Ishikawa (cell line): Measurements from ENCODE around the gene EBF4.
A peak's percentile ranks its signal among the peaks of the same experiment; 100 is the strongest.

Experiments used
- CEBPB ChIP-seq: IDR thresholded peaks from 2 replicates; pipeline ENCODE4 v1.6.1; 2012
- CREB1 ChIP-seq: IDR thresholded peaks from 2 replicates; pipeline ENCODE4 v1.6.1; 2012; ENCODE audit warnings: low read depth
- EP300 ChIP-seq: IDR thresholded peaks from 2 replicates; pipeline ENCODE4 v1.6.1; 2012; ENCODE audit warnings: borderline replicate concordance
- FOXM1 ChIP-seq: IDR thresholded peaks from 2 replicates; pipeline ENCODE4 v1.6.1; 2012; ENCODE audit warnings: low read depth, borderline replicate concordance
- NFIC ChIP-seq: IDR thresholded peaks from 2 replicates; pipeline ENCODE4 v1.6.1; 2012
- RAD21 ChIP-seq: IDR thresholded peaks from 2 replicates; pipeline ENCODE4 v1.6.1; 2012; ENCODE audit warnings: low read depth
- TAF1 ChIP-seq: IDR thresholded peaks from 2 replicates; pipeline ENCODE4 v1.6.1; 2012; ENCODE audit warnings: low read depth, mild to moderate bottlenecking
- TCF12 ChIP-seq: IDR thresholded peaks from 2 replicates; pipeline ENCODE4 v1.6.1; 2012; ENCODE audit warnings: low read depth
- TEAD4 ChIP-seq: IDR thresholded peaks from 2 replicates; pipeline ENCODE4 v1.6.1; 2012
- YY1 ChIP-seq: IDR thresholded peaks from 2 replicates; pipeline ENCODE4 v1.6.1; 2012; ENCODE audit warnings: low read depth
- ZBTB7A ChIP-seq: IDR thresholded peaks from 2 replicates; pipeline ENCODE4 v1.6.1; 2012; ENCODE audit warnings: low read depth
- TF ChIP-seq, protein P1 (sequence below): IDR thresholded peaks from 2 replicates; pipeline ENCODE4 v1.6.1; 2012
- TF ChIP-seq, protein P2 (sequence below): IDR thresholded peaks from 2 replicates; pipeline ENCODE4 v1.6.1; 2012
- TF ChIP-seq, protein P3 (sequence below): IDR thresholded peaks from 2 replicates; pipeline ENCODE4 v1.6.1; 2012; ENCODE audit warnings: low read depth, mild to moderate bottlenecking

DNA sequence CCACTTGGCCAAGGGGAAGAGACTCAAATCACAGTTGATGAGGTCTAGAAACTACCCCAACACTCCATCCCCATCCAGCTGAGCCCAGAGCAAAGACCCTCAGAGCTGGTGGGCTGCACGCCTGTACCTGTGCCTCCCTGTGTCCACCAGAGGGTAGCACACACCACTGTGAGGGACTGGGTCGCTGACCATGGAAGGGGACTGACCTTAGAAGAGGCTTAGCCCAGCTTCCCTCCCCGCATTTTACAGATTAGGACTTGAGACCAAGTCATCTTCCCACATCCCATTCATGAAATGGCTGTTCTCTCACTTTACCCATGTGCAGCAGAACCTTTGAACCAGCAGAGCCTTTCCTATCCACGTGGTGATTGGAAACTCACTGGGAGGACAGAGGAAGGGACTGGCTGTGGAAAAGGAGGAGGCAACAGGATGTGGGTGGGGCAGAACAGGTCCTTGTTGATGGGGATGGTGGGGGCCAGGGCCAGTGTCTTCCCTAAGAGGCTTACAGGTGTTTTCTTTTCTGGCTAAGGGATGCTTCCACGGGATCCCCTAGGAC, 63.6 kb downstream of the EBF4 start:
- TF ChIP-seq CEBPB (no peak), ZBTB7A (no peak), EP300 (no peak), RAD21 (peak; percentile 91), TEAD4 (no peak), YY1 (no peak), TAF1 (no peak), CREB1 (no peak), NFIC (no peak), TCF12 (no peak), FOXM1 (no peak)
- TF ChIP-seq, protein P1, sequence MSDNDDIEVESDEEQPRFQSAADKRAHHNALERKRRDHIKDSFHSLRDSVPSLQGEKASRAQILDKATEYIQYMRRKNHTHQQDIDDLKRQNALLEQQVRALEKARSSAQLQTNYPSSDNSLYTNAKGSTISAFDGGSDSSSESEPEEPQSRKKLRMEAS, result no peak
- TF ChIP-seq, protein P2, sequence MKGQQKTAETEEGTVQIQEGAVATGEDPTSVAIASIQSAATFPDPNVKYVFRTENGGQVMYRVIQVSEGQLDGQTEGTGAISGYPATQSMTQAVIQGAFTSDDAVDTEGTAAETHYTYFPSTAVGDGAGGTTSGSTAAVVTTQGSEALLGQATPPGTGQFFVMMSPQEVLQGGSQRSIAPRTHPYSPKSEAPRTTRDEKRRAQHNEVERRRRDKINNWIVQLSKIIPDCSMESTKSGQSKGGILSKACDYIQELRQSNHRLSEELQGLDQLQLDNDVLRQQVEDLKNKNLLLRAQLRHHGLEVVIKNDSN, result no peak
- TF ChIP-seq, protein P3, sequence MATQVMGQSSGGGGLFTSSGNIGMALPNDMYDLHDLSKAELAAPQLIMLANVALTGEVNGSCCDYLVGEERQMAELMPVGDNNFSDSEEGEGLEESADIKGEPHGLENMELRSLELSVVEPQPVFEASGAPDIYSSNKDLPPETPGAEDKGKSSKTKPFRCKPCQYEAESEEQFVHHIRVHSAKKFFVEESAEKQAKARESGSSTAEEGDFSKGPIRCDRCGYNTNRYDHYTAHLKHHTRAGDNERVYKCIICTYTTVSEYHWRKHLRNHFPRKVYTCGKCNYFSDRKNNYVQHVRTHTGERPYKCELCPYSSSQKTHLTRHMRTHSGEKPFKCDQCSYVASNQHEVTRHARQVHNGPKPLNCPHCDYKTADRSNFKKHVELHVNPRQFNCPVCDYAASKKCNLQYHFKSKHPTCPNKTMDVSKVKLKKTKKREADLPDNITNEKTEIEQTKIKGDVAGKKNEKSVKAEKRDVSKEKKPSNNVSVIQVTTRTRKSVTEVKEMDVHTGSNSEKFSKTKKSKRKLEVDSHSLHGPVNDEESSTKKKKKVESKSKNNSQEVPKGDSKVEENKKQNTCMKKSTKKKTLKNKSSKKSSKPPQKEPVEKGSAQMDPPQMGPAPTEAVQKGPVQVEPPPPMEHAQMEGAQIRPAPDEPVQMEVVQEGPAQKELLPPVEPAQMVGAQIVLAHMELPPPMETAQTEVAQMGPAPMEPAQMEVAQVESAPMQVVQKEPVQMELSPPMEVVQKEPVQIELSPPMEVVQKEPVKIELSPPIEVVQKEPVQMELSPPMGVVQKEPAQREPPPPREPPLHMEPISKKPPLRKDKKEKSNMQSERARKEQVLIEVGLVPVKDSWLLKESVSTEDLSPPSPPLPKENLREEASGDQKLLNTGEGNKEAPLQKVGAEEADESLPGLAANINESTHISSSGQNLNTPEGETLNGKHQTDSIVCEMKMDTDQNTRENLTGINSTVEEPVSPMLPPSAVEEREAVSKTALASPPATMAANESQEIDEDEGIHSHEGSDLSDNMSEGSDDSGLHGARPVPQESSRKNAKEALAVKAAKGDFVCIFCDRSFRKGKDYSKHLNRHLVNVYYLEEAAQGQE, result no peak
